Liver (tissue), 3 donors: ENCODE measurements around the gene ABLIM2.
A peak's percentile ranks its signal among the peaks of the same experiment; 100 is the strongest.

ENCODE experiments used
- ATF3 ChIP-seq: IDR thresholded peaks from 2 replicates; pipeline ENCODE4 v1.6.1; 2016; ENCODE audit warnings: antibody characterized with exemption
- EGR1 ChIP-seq, 2 donors: IDR thresholded peaks; 2 replicates each; pipeline ENCODE4 v1.6.1; 2016 to 2018; ENCODE audit warnings: antibody characterized with exemption in 2 of 2, low read depth in 2 of 2
- FOXA1 ChIP-seq: IDR thresholded peaks from 2 replicates; pipeline ENCODE4 v1.6.1; 2016; ENCODE audit warnings: antibody characterized with exemption
- GABPA ChIP-seq, 2 donors: IDR thresholded peaks in 1 of 2; conservative IDR thresholded peaks in 1 of 2; 2 replicates each; pipeline ENCODE4 v1.6.1; 2016; ENCODE audit warnings: antibody characterized with exemption in 2 of 2, mild to moderate bottlenecking in 1 of 2, moderate library complexity in 1 of 2
- JUND ChIP-seq, 2 donors: IDR thresholded peaks; 2 replicates each; pipeline ENCODE4 v1.6.1; 2016; ENCODE audit warnings: antibody characterized with exemption in 2 of 2
- RAD21 ChIP-seq, 2 donors: IDR thresholded peaks; 2 replicates each; pipeline ENCODE4 v1.6.1; 2016; ENCODE audit warnings: antibody characterized with exemption in 2 of 2, mild to moderate bottlenecking in 2 of 2
- REST ChIP-seq: IDR thresholded peaks from 2 replicates; pipeline ENCODE4 v1.6.1; 2016; ENCODE audit warnings: antibody characterized with exemption, mild to moderate bottlenecking
- RXRA ChIP-seq, 2 donors: IDR thresholded peaks; 2 replicates each; pipeline ENCODE4 v1.6.1; 2017 to 2018; ENCODE audit warnings: antibody characterized with exemption in 2 of 2, mild to moderate bottlenecking in 1 of 2
- SP1 ChIP-seq: IDR thresholded peaks from 2 replicates; pipeline ENCODE4 v1.6.1; 2018; ENCODE audit warnings: antibody characterized with exemption, mild to moderate bottlenecking
- TAF1 ChIP-seq: conservative IDR thresholded peaks from 2 replicates; pipeline ENCODE4 v1.6.1; 2016; ENCODE audit warnings: antibody characterized with exemption, mild to moderate bottlenecking
- YY1 ChIP-seq: IDR thresholded peaks from 2 replicates; pipeline ENCODE4 v1.6.1; 2016; ENCODE audit warnings: antibody characterized with exemption, mild to moderate bottlenecking
- TF ChIP-seq, protein P1 (sequence below): fragments of 150-350 bp; IDR thresholded peaks from 2 replicates; pipeline ENCODE4 v1.5.1; 2017; ENCODE audit warnings: improper control_type of control experiment, low read depth, low read length; ENCODE audit not compliant: missing input control
- TF ChIP-seq, protein P2 (sequence below): IDR thresholded peaks from 2 replicates; pipeline ENCODE4 v1.6.1; 2016; ENCODE audit warnings: antibody characterized with exemption
- TF ChIP-seq, protein P3 (sequence below): IDR thresholded peaks from 2 replicates; pipeline ENCODE4 v1.6.1; 2016; ENCODE audit warnings: antibody characterized with exemption
- donor health status: healthy.
- donor health status: healthy.

DNA sequence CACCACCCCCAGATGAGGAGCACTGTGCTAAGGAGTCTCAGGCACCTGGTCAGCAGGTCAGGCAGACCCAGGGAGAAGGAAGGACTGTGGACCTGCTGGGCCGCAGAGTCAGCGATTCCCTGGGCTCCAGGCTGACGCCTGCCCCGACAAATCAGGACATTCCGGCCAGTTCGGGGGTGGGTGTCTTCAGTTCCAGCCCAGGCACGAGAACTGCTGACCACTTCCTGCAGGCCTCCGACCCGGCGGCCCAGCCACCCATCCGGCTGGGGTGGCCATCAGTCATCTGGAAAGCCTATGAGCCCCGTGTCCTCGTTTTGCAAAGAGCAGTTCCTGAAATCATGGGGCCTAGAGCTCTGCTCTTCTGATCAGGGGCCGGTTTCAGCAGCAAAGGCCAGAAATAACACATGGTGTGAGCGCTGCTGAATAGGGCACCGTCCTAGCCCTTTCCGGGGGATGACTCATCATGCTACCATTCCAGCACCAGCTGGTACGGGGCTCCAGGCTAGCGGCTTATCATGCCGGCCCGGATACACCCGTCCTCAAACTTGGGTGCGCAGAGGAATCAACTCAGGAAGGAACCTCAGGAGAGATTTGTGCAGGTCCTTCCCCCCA lies 32.6 kb upstream of the ABLIM2 start:
- TF ChIP-seq RAD21 (IDR thresholded peaks at IDR 0.05) (no peak), REST (no peak), TAF1 (no peak), FOXA1 (no peak), SP1 (peak; percentile 57), JUND (IDR thresholded peaks at IDR 0.05) (peak; percentile 95 to 96), GABPA (IDR thresholded peaks at IDR 0.05 in 1 of 2, conservative IDR thresholded peaks at IDR 0.05 in 1 of 2) (peak in 1 of 2 donors; percentile 61), ATF3 (no peak), YY1 (no peak), RXRA (IDR thresholded peaks at IDR 0.05) (peak in 1 of 2 donors; percentile 52), EGR1 (IDR thresholded peaks at IDR 0.05; ENCODE audit: low read depth in 2 of 2) (no peak)
- TF ChIP-seq, protein P1, sequence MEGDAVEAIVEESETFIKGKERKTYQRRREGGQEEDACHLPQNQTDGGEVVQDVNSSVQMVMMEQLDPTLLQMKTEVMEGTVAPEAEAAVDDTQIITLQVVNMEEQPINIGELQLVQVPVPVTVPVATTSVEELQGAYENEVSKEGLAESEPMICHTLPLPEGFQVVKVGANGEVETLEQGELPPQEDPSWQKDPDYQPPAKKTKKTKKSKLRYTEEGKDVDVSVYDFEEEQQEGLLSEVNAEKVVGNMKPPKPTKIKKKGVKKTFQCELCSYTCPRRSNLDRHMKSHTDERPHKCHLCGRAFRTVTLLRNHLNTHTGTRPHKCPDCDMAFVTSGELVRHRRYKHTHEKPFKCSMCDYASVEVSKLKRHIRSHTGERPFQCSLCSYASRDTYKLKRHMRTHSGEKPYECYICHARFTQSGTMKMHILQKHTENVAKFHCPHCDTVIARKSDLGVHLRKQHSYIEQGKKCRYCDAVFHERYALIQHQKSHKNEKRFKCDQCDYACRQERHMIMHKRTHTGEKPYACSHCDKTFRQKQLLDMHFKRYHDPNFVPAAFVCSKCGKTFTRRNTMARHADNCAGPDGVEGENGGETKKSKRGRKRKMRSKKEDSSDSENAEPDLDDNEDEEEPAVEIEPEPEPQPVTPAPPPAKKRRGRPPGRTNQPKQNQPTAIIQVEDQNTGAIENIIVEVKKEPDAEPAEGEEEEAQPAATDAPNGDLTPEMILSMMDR, result no peak
- TF ChIP-seq, protein P2, sequence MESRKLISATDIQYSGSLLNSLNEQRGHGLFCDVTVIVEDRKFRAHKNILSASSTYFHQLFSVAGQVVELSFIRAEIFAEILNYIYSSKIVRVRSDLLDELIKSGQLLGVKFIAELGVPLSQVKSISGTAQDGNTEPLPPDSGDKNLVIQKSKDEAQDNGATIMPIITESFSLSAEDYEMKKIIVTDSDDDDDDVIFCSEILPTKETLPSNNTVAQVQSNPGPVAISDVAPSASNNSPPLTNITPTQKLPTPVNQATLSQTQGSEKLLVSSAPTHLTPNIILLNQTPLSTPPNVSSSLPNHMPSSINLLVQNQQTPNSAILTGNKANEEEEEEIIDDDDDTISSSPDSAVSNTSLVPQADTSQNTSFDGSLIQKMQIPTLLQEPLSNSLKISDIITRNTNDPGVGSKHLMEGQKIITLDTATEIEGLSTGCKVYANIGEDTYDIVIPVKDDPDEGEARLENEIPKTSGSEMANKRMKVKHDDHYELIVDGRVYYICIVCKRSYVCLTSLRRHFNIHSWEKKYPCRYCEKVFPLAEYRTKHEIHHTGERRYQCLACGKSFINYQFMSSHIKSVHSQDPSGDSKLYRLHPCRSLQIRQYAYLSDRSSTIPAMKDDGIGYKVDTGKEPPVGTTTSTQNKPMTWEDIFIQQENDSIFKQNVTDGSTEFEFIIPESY, result no peak
- TF ChIP-seq, protein P3, sequence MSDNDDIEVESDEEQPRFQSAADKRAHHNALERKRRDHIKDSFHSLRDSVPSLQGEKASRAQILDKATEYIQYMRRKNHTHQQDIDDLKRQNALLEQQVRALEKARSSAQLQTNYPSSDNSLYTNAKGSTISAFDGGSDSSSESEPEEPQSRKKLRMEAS, result no peak
